ENCODE results near the gene MRRF. TPM values are rescaled to one million over a fixed set of nuclear protein-coding genes. Genes with fewer than 3 reads are reported as not detected.

Gene MRRF
- total RNA-seq, 1 experiment from 2014 or later, result 45.7 TPM

- Mint-ChIP-seq H3K4me3 (ENCODE audit: low read depth, unreplicated experiment) (no peak overlapping the region), H3K9me3 (ENCODE audit: low read depth, unreplicated experiment) (no peaks in the 10 kb centered on the region), H3K27ac (ENCODE audit: unreplicated experiment) (no peak overlapping the region), H3K27me3 (ENCODE audit: unreplicated experiment) (peaks cover 22% of the 10 kb centered on the region), H3K4me1 (ENCODE audit: low read depth, unreplicated experiment) (no peaks in the 10 kb centered on the region), H3K36me3 (ENCODE audit: insufficient read depth, unreplicated experiment) (peaks cover 4% of the 10 kb centered on the region)
- CTCF ChIA-PET, result no interaction called here
- no peak for TF ChIP-seq CTCF (IDR thresholded peaks at IDR 0.05; ENCODE audit: unreplicated experiment)
- no peak for DNase-seq
- no TSS peak for BruUV-seq (replicated peaks)
- intact Hi-C loops (cut with micrococcal nuclease; ENCODE audit: unreplicated experiment), result no loop called here
These were observed 72.3 kb downstream of the MRRF start for GRCh38 chr9:122336866-122337555.

- Mint-ChIP-seq H3K36me3 (ENCODE audit: insufficient read depth, unreplicated experiment) (peaks cover 4% of the 10 kb centered on the region), H3K27me3 (ENCODE audit: unreplicated experiment) (peaks cover 22% of the 10 kb centered on the region), H3K4me3 (ENCODE audit: low read depth, unreplicated experiment) (no peak overlapping the region), H3K27ac (ENCODE audit: unreplicated experiment) (no peak overlapping the region), H3K4me1 (ENCODE audit: low read depth, unreplicated experiment) (no peaks in the 10 kb centered on the region), H3K9me3 (ENCODE audit: low read depth, unreplicated experiment) (no peaks in the 10 kb centered on the region)
- CTCF ChIA-PET, result no interaction called here
- TF ChIP-seq CTCF (IDR thresholded peaks at IDR 0.05; ENCODE audit: unreplicated experiment), result no peak
- DNase-seq, result no peak
- no TSS peak for BruUV-seq (replicated peaks)
- intact Hi-C loops (cut with micrococcal nuclease; ENCODE audit: unreplicated experiment), result no loop called here
These were observed 72.9 kb downstream of the MRRF start for GRCh38 chr9:122337556-122337929.

GRCh38 chr9:122338536-122338935 lies 73.9 kb downstream of the MRRF start:
- H3K9me3 Mint-ChIP-seq (ENCODE audit: low read depth, unreplicated experiment), result no peaks in the 10 kb centered on the region
- H3K27ac Mint-ChIP-seq (ENCODE audit: unreplicated experiment), result no peak overlapping the region
- H3K36me3 Mint-ChIP-seq (ENCODE audit: insufficient read depth, unreplicated experiment), result peaks cover 4% of the 10 kb centered on the region
- CTCF ChIA-PET, result no interaction called here
- H3K4me3 Mint-ChIP-seq (ENCODE audit: low read depth, unreplicated experiment), result no peak overlapping the region
- no peak for TF ChIP-seq CTCF (IDR thresholded peaks at IDR 0.05; ENCODE audit: unreplicated experiment)
- no peaks in the 10 kb centered on the region for H3K4me1 Mint-ChIP-seq (ENCODE audit: low read depth, unreplicated experiment)
- no peak for DNase-seq
- H3K27me3 Mint-ChIP-seq (ENCODE audit: unreplicated experiment), result peaks cover 25% of the 10 kb centered on the region
- no TSS peak for BruUV-seq (replicated peaks)
- intact Hi-C loops (cut with micrococcal nuclease; ENCODE audit: unreplicated experiment), result no loop called here

- CTCF ChIA-PET, result interaction anchor here (1.0 kb wide), 1 partner anchor 214 kb away, joined by 3 read pairs; no protein-coding TSS in a partner anchor
- intact Hi-C loops (cut with micrococcal nuclease; ENCODE audit: unreplicated experiment), result no loop called here
- Mint-ChIP-seq H3K27ac (ENCODE audit: unreplicated experiment) (no peak overlapping the region), H3K9me3 (ENCODE audit: low read depth, unreplicated experiment) (no peaks in the 10 kb centered on the region), H3K27me3 (ENCODE audit: unreplicated experiment) (peaks cover 29% of the 10 kb centered on the region), H3K4me1 (ENCODE audit: low read depth, unreplicated experiment) (no peaks in the 10 kb centered on the region), H3K36me3 (ENCODE audit: insufficient read depth, unreplicated experiment) (peaks cover 4% of the 10 kb centered on the region), H3K4me3 (ENCODE audit: low read depth, unreplicated experiment) (no peak overlapping the region)
- no peak for TF ChIP-seq CTCF (IDR thresholded peaks at IDR 0.05; ENCODE audit: unreplicated experiment)
- BruUV-seq (replicated peaks), result no TSS peak
- no peak for DNase-seq
These were observed 74.3 kb downstream of the MRRF start for GRCh38 chr9:122338994-122339393.

Measured in Calu3 (cell line).